GM19193 (cell line): ENCODE data around the gene OSBPL7.

Experiments used
- POLR2A ChIP-seq: IDR thresholded peaks from 4 replicates; pipeline ENCODE4 v1.6.1; 2011; ENCODE audit not compliant: insufficient read depth, insufficient read length; ENCODE audit errors: extremely low read depth

Gene OSBPL7

DNA sequence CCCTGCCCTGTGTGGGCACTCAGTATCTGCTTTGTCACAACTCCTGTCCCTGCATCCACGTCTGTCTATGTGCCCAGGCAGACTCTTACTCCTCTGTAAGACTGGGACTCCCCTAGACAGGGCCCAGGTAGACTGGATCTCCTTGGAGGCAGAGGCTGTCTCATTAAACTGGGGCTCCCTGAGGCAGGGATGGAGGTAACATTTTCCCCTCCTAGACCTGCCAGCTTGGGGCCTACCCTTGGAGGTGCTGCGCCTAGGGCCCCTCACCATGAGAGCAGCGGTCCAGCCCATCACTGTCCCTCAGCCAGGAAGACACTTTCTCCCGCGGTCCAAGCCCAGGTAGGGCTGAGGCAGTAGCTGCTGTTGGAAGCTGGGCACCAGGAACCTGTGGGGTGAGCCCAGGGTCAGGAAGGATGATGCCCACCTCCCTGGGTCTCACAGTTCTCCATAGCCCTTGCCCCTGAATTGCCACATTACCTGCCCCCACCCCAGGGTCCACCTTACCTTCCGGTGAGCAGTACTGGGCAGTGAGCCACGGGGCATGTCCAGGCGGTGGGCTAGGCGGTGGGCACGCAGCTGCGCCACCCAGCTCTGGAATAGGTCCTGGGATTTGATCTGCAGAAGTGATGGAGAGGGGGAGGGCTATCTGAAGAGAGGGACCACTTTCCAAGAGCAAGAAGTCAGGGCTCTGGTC, 3.4 kb downstream of the OSBPL7 start:
- no peak for TF ChIP-seq POLR2A

DNA sequence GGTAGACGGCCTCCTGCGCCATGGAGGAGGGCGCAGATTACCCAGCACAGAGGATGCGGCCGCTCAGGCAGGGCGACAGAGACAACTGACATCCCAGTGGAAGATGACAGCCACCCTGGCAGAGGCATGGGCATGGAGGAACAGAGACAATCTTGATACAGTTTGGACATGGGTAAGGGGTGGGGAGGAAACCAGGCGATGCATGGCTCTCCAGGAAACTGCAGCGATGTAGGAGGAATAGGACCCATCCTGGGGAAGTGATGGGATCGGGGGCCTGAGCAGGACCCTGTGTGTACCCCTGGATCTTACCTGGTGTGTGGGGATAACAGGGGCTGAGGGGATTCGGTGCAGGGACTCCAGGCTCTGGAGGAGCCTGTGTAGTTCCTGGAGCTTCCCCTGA, 4.6 kb downstream of the OSBPL7 start:
- TF ChIP-seq POLR2A: no peak

DNA sequence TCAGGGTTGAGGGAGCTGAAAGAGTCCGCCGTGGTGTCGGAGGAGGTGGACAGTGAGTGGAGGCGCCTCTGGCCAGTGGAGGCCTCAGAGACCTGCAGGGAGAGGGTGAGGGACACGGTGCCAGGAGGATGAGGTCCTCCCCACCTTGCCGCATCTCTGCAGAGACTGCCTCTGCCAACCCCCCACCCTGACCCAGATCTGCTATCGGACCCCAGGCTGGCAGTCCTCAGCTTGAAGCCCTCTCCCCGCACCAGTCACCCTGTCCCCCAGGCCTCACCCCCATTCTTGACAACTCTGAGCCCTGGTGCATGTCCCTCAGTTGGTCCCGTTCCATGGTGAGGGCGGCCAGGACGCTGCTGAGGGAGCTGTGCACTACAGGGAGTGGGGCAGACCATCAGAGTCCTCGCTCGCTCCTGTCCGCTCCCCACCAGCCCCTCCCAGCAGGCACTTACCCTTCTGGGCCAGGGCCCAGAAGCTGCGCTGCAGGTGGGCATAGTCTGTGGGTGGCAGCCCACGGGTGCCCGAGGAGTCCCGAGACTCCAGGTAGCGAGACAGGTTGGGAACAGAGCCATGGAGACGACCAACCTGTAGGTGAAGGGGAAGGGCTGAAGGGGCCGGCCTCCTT, 5.4 kb downstream of the OSBPL7 start:
- no peak for TF ChIP-seq POLR2A

DNA sequence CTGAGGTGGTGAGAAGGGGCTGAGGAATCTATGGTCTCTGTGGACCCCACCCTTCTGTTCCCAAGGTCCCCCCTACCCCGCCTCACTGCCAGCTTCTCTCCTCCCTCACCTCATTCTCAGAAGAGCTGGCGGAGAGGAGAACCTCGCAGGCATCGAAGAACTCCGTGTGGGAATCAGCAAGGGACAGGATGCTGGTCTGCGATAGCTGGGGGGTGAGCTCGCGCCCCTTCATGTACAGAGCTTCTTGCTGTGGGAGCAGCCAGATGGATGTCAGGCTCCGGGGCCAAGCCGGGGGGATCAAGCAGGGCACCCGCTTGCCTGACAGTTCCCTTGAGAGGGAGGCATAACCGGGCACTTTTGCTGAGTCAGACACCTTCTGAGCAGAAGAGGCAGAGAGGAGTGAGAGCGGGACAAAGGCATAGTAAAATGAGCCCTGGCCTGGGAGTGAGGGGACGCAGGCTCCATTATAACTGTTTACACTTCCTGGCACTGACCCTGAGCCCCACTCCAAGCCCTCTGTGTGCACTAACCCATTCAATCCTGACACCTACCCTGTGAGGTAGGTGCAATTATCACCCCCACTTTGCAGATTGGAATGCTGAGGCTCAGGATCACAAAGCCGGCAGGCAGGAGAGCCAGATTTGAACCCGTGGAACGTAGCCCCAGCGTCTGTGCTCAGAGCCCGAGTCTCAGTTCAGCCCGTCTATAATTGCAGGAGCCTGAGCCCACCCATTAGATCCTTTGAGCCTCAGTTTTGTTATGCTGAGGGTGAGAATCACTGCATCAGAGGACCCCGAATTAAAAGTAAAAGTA, 6.3 kb downstream of the OSBPL7 start:
- TF ChIP-seq POLR2A: no peak

DNA sequence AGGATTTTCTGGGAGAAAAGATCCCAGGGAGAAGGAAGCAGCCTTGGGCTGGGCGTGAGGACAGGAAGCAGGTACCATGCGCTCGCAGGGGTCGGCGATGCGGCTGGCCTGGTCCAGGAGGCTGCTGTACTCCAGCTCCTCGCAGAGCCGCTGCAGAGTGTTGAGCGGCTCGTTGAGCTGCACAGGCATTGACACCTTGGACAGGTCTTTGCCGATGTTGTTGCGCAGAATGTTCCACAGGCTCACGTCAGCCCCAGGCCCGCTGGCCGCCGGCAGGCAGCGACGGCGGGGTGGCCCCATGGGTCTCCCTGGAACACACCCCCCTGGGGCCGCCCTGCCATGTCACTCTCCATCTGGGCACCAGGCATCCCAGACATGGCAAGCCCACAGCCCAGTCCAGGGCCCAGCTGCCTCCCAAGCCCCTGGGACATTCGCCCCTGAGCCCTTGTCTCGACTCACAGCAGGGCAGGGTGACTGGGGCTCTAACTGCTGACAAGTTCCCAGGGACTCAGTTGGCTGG, 8.0 kb downstream of the OSBPL7 start:
- TF ChIP-seq POLR2A: no peak

DNA sequence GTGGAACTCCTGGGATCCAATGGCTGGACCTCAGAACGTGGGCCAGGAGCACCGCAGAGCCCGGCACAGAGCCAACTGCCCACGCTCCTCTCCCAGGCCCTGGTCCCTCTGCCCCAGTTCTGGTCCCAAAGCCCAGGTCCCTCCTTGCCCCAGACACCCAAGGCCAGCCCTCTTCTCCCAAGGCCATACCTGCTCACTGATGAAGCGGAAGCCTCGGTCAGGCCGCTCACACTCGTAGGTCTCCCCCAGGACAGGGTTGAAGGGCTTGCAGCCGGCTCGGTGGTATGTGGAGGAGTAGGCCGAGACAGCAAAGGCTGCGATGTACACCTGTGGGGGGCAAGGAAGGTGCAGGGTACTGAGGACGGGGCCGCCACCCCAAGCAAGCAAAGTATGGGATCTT, 8.5 kb downstream of the OSBPL7 start:
- no peak for TF ChIP-seq POLR2A

DNA sequence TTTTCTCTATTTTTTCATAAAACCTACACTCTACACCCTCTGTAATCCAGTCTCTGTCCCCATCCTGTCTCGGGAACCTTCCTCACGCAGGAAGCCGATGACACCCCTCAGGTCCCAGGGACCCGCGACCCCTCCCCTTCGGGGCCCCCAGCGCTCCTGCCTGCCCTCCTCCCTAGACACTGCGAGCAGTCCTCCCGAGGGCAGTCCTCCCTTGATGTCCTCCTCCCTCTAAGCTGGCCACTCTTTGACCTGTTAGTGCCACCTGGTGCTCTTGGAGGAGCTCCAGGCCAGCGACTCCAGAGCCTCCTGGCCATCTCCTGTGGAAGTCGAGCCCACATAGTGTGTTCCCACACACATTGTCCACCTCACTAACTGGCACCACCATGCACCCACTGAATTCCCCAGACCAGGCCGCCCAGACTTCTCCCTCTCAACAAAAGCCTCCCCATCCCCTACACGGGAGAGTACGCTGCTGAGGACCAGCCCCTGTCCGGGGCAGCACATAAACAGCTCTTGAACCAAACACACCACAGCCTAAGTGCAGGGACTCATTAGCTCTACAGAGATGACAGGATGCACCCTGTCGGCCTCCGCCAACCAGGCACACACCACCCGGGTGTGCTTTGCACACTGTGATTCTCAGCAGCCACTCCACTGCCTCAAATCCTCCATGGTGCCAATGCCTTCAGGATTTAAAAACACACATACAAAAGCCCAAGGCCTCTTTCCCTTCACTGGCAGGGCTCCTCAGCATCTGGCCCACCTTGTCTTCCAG, 9.3 kb downstream of the OSBPL7 start:
- no peak for TF ChIP-seq POLR2A

DNA sequence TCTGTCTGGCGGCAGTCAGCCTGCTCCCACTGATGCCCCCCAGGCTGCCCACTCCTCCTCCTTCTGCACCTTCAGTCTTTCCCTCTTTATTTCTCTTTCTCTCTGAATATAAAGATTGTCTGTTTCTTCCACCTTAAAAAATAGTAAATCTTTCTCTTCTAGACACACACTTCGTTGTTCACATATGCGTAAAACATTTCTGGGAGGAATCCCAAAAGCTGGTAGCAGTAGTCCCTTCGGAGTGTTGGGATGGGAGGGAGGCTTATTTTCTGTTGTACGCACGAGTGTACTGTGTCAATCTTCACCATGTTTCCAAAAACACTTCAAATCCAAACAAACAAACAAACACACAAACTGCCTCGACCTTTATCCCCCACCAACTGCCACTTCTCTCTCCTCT, 9.9 kb downstream of the OSBPL7 start:
- no peak for TF ChIP-seq POLR2A

DNA sequence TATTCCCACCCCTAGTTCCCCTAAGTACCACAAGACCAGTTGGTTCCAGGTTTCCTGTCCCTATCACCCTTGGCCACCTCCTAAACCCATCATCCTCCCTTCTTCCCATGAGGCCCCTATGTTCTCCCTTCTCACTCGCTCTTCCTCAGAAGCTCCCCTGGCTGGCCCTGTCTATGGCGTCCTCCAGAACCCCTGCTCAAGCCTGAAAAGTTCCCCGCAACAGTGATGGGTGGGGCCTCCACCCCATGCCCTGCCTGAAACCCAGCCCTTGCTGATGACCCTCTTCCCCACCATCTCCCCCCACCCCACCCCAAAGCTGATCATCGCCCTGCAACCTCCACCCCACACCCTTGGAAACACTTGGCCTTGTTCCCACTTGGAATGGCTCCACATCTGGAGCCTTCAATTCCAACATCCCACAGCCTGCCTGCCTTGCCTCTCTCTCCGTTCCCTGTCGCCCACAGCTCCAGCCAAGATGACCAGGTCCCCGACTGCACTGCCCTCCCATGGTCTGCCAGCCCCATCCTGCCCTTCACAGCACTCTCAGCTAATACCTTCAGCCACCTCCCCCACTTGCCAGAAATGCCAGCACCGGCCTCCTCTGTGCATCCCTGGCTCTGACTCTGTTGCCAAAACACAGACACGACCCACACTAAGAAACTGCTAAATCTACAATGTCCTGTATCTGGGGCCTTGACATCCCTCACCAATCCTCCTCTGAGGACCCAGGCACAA, 10.5 kb downstream of the OSBPL7 start:
- TF ChIP-seq POLR2A: no peak

DNA sequence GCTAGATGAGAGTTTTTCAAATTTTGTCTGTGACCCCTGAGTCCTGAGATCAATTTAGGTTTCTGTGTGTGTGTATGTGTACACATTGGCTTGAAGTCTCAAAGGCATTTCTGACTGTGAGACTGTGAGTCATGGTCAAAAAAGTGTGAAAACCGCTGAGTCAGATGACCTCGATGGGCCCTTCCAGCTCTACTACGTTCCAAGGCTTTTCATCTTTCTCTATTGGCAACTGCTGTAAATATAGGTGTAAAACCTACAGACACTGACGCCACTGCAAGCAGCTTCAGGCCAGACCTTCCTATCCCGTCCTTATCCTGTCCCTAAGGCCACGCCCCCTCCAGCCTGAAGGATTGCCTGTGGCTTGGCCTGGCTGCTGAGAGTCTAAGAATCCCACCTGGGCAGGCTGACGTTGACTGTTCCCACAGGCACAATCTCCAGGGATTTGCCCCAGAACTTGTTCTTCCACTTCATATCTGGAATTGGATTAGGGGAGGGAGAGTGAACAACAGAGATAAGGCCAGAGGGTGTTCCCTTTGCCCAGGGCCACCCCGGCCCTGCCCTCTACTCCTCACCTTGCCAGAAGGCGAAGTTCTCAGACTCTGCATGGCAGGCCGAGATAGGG, 11.3 kb downstream of the OSBPL7 start:
- TF ChIP-seq POLR2A: no peak

DNA sequence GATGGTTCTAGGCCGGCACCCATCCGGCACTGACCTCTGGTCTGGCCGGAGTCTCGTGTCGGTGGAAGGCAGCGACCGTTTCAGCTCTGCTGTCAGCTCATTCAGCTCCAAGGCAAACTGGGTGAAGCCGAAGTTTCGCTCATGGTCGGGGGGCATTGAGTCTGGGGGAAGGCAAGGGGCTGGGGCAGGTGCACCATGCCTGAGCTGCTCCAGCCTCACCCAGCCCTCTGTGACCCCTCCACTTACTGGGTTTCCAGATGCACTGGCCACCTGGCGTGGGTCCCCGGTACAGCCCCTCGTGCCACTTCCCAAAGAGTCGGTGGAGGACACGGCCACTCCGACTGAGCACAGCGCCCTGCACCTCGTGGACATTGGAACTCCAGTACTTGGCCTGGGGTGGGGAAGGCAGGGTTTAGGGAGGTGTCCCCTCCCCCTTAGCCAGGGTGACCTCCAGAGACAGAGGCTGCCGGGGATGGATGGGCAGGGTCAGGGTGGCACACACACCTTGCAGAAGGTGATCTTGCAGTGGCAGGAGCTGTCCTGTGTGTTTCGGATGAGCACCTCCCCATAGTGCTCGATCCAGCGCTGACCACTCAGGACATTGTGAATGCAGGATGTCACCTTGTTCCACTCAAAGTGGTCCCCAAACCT, 12.6 kb downstream of the OSBPL7 start:
- TF ChIP-seq POLR2A: no peak

DNA sequence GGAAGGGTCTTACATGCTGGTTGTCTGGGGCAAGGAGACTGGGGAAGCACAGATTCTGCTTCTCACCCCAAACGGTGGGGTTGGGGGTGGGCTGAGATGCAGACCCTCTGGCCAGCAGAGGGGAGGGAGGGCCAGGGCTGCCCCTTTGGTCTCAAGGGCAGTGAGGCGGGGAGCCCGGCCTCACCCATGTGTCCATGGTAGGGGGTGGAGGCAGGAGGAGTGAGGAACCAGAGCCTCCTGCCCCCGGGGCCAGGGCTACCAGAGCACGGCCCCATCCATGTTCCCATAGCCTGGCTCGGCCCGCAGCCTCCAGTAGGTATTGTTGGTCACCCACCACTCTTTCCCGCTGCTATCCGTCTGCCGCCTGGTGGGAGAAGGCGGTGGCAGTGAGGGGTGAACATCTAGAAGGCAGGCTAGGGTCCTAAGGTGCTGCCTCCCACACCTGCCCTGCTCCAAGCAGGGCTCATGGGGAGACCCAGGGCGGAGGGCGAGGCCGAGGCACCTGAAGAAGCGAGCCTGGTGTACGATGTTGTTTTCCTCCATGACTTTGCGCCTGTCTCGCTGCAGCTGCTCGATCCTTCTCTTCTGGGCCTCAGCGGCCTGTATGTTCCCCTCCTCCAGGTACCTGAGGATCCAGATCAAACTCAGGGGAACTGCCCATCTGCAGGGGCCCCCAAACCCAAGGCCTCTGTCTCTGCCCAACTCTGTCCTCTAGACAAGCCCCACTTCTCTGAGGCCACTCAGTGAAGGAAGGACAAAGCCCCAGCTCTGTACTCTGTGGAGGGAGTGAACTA, 13.4 kb downstream of the OSBPL7 start:
- TF ChIP-seq POLR2A: no peak

DNA sequence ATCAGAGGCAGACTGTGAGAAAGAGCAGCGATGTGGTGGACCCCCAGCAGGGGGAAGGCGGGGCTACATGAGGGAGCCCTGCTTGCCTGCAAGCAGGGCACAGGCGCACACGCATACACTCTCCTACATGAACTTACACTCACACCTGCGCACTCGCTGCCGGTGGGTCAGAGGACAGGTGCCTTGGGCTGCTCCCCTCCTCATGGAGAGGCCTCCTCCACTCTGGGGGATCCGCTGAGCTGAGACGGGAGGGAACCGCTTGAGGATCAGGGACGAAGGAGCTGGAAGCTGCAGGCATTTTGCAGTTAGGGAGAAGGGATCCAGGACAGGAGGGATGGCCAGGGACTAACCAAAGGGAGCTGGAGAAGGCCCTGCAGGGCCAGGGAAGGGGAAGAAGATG, 14.2 kb downstream of the OSBPL7 start:
- no peak for TF ChIP-seq POLR2A

DNA sequence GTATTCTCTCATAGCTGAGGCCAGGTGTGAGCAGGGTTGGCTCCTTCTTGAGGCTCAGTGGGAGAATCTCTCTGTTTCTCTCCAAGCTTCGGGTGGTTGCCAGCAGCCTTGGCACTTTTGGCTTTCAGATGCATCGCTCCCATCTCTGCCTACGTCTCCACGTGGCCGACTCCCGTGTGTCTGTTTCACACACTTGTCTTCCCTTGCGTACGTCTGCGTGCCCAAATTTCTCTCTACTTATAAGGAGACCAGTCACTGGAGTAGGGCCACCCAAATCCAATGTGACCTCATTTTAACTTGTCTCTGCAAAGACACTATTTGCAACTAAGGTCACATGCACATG, 14.7 kb downstream of the OSBPL7 start:
- no peak for TF ChIP-seq POLR2A
